Measurements from ENCODE around the gene SPATA13.

Gene SPATA13

GRCh38 chr13:24153347-24153746 lies 7.2 kb upstream of the SPATA13 start:
- Histone ChIP-seq H3K27me3 (no peaks in the 10 kb centered on the region), H3K27ac (no peak overlapping the region)
- no peak for TF ChIP-seq CTCF (IDR thresholded peaks at IDR 0.05)

GRCh38 chr13:24153979-24154701 lies 6.4 kb upstream of the SPATA13 start:
- no peak overlapping the region for H3K4me3 ChIP-seq
- H3K4me1 ChIP-seq, result peaks cover 0 to 2% (median 0%) of the 10 kb centered on the region in 4 donors
- no peaks in the 10 kb centered on the region for H3K36me3 ChIP-seq
- no peak for TF ChIP-seq CTCF (IDR thresholded peaks at IDR 0.05)
- no peaks in the 10 kb centered on the region for H3K27me3 ChIP-seq
- no peak overlapping the region for H3K27ac ChIP-seq
- intact Hi-C loops (cut with DNase I; ENCODE audit: low total_unique reads), result no loop called here
- no peaks in the 10 kb centered on the region for H3K9me3 ChIP-seq
- DNase-seq, result no peak

More at GRCh38 chr13:24153347-24153746, 7.2 kb upstream of the SPATA13 start:
- Histone ChIP-seq H3K9me3 (no peaks in the 10 kb centered on the region), H3K4me3 (no peak overlapping the region), H3K4me1 (peaks cover 0 to 6% (median 0%) of the 10 kb centered on the region in 4 donors), H3K36me3 (no peaks in the 10 kb centered on the region)
- intact Hi-C loops (cut with DNase I; ENCODE audit: low total_unique reads), result no loop called here
- DNase-seq, result no peak

- intact Hi-C loops (cut with DNase I; ENCODE audit: low total_unique reads), result no loop called here
- TF ChIP-seq CTCF (IDR thresholded peaks at IDR 0.05), result no peak
Measured at GRCh38 chr13:24159357-24159756, 1.2 kb upstream of the SPATA13 start.

GRCh38 chr13:24161010-24161775 lies 673 bp downstream of the SPATA13 start:
- H3K9me3 ChIP-seq, result no peaks in the 10 kb centered on the region
- H3K27ac ChIP-seq, result peak overlapping the region; percentile 43 to 73
- no peak for TF ChIP-seq CTCF (IDR thresholded peaks at IDR 0.05)
- H3K4me1 ChIP-seq, result peaks cover 0 to 31% (median 17%) of the 10 kb centered on the region in 4 donors
- no peaks in the 10 kb centered on the region for H3K36me3 ChIP-seq
- H3K4me3 ChIP-seq, result peak overlapping the region; percentile 65 to 67
- H3K27me3 ChIP-seq, result peaks cover 0 to 2% of the 10 kb centered on the region in 2 donors
- intact Hi-C loops (cut with DNase I; ENCODE audit: low total_unique reads), result no loop called here
- peak; percentile 22 to 69 for DNase-seq

More at GRCh38 chr13:24159357-24159756, 1.2 kb upstream of the SPATA13 start:
- Histone ChIP-seq H3K4me3 (no peak overlapping the region), H3K9me3 (no peaks in the 10 kb centered on the region), H3K27me3 (peaks cover 0 to 2% of the 10 kb centered on the region in 2 donors), H3K36me3 (no peaks in the 10 kb centered on the region), H3K4me1 (peaks cover 0 to 31% (median 17%) of the 10 kb centered on the region in 4 donors), H3K27ac (no peak overlapping the region)
- DNase-seq, result no peak

GRCh38 chr13:24161980-24162525 lies 1.5 kb downstream of the SPATA13 start:
- peak overlapping the region in 1 of 2 donors; percentile 67 for H3K4me3 ChIP-seq
- H3K27ac ChIP-seq, result no peak overlapping the region
- H3K27me3 ChIP-seq, result peaks cover 0 to 2% of the 10 kb centered on the region in 2 donors
- DNase-seq, result no peak
- intact Hi-C loops (cut with DNase I; ENCODE audit: low total_unique reads), result no loop called here
- no peaks in the 10 kb centered on the region for H3K9me3 ChIP-seq
- no peak for TF ChIP-seq CTCF (IDR thresholded peaks at IDR 0.05)
- no peaks in the 10 kb centered on the region for H3K36me3 ChIP-seq
- peaks cover 0 to 31% (median 17%) of the 10 kb centered on the region in 4 donors for H3K4me1 ChIP-seq
